Activated CD4-positive, alpha-beta T cell treated with anti-CD3 and anti-CD28 coated beads, Interleukin-2, amount 10 ng/mL, durations not matched to agents 24 days and 14 days (primary cell): ENCODE measurements around the gene DHX35. TPM values are rescaled to one million over a fixed set of nuclear protein-coding genes. Genes with fewer than 3 reads are reported as not detected.

Experiments
- DNase-seq: peaks from one replicate; pipeline ENCODE4 v3.0.0; 2022
- H3K27ac Mint-ChIP-seq: one replicate; pipeline ENCODE4 v1.8.0; 2022; ENCODE audit warnings: mild to moderate bottlenecking, mixed read lengths
- H3K27me3 Mint-ChIP-seq: one replicate; pipeline ENCODE4 v1.8.0; 2022; ENCODE audit warnings: mixed read lengths
- H3K36me3 Mint-ChIP-seq: one replicate; pipeline ENCODE4 v1.8.0; 2022; ENCODE audit warnings: low read depth, mild to moderate bottlenecking, mixed read lengths
- H3K4me1 Mint-ChIP-seq: one replicate; pipeline ENCODE4 v1.8.0; 2021; ENCODE audit warnings: mixed read lengths
- H3K4me3 Mint-ChIP-seq: one replicate; pipeline ENCODE4 v1.8.0; 2022; ENCODE audit warnings: mild to moderate bottlenecking, moderate library complexity, mixed read lengths
- H3K9me3 Mint-ChIP-seq: one replicate; pipeline ENCODE4 v1.8.0; 2021; ENCODE audit warnings: mixed read lengths
- intact Hi-C: fragments of 100-400 bp; cut with micrococcal nuclease; formaldehyde crosslinking; loops from one replicate; pipeline ENCODE4 v1.15.1; 2023
- total RNA-seq: library from RNA; stranded (reverse); gene quantifications from 2 replicates; pipeline ENCODE4 v1.2.3, GENCODE V29; 2022

The DHX35 gene, protein sequence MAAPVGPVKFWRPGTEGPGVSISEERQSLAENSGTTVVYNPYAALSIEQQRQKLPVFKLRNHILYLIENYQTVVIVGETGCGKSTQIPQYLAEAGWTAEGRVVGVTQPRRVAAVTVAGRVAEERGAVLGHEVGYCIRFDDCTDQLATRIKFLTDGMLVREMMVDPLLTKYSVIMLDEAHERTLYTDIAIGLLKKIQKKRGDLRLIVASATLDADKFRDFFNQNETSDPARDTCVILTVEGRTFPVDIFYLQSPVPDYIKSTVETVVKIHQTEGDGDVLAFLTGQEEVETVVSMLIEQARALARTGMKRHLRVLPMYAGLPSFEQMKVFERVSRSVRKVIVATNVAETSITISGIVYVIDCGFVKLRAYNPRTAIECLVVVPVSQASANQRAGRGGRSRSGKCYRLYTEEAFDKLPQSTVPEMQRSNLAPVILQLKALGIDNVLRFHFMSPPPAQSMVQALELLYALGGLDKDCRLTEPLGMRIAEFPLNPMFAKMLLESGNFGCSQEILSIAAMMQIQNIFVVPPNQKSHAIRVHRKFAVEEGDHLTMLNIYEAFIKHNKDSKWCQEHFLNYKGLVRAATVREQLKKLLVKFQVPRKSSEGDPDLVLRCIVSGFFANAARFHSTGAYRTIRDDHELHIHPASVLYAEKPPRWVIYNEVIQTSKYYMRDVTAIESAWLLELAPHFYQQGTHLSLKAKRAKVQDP
- total RNA-seq = 15.9 and 18.3 TPM in 2 replicates

DNA sequence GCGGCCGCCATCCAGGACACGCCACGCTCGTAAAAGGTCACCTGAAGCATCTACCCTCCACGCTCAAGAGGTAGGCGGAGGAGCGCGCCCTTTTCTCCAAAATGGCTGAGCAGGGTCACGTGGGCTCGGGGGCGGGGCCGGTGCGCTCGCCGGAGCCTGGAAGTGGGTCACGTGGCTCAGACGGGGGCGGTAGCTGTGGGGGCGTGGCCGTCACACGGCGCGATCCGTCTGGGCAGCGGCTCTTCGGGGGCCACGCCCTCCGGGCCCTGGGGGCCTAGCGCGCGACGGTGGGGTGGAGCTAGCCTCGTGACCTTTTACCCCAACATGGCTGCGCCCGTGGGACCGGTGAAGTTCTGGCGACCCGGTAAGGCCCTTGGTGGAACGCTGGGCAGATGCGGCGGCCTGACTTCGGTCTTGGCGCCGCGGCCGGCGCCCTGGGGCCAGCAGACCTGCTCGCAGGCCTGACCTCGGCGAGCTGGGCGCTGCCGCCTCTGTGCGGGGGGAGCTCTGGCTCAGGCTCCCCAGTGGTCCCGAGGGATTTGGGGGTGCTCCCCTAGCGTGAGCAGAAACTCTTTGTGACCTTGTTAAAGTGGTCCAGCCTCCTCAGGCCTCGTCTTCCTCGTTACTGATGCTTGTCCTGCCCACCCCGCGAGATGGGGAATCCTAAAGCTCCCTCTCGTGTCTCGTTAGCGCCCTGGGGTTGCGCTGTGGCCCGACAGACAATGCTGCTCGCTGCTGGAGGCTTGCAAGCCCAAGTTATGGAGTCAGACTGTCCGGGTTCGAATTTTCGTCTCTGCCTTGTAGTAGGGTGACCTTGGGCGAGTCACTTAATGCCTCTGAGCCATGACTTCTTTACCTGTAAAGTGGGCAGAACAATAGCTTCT is at the start of gene DHX35:
Gene DHX35 (plus strand): TSS at position 301 of the 884 bp plus-strand sequence. CDS start 24 bp downstream, at position 325.
- H3K27me3 Mint-ChIP-seq = no peaks in the 10 kb centered on the region
- intact Hi-C loops = loop anchor here (1.0 kb wide), 6 partner anchors 35 to 214 kb away; partner anchors contain the start of genes ACTR5 and FAM83D
- DNase-seq = peak; percentile 100
- peak within 1 kb of the TSS; percentile 98 for H3K4me3 Mint-ChIP-seq
- peaks cover 17% of the 10 kb centered on the region for H3K36me3 Mint-ChIP-seq
- H3K9me3 Mint-ChIP-seq = no peaks in the 10 kb centered on the region
- peak within 1 kb of the TSS; percentile 99 for H3K27ac Mint-ChIP-seq
- H3K4me1 Mint-ChIP-seq = peaks cover 23% of the 10 kb centered on the region

DNA sequence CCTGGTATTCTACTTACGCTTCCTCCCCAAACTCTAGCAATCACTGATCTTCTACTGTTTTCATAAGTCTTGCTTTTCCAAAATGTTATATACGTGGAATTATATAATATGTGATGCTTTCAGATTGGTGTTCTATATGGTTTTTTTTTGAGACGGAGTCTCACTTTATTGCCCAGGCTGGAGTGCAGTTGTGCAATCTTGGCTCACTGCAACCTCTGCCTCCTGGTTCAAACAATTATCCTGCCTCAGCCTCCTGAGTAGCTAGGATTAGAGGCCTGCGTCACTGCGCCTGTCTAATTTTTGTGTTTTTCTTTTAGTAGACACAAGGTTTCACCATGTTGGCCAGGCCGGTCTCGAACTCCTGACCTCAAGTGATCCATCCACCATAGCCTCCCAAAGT is 46.8 kb upstream of the DHX35 start:
- intact Hi-C loops = no loop called here
- Mint-ChIP-seq H3K4me1 (peaks cover 2% of the 10 kb centered on the region), H3K4me3 (no peak overlapping the region), H3K36me3 (peaks cover 55% of the 10 kb centered on the region), H3K9me3 (no peaks in the 10 kb centered on the region), H3K27me3 (no peaks in the 10 kb centered on the region), H3K27ac (no peak overlapping the region)
- DNase-seq = no peak

DNA sequence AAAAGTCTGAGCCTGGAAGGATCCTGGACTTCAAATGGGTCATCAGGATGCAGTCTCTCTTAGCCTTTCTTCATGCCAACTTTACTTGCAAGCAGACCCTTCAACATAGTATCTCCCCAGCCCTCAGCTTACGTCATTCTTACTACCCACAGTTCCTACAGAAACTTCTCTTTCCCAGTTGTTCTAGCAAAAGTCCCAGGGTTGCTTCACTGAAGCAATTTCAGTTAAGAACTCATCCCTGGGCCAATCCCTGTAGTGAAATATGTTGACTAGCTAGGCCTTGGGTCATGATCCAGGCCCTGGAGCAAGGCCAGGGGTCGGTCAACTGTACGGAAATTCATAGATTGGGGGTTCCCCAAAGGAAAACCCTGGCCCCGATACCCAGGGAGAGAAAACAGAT is 44.5 kb upstream of the DHX35 start:
- no peaks in the 10 kb centered on the region for H3K27me3 Mint-ChIP-seq
- no peak overlapping the region for H3K4me3 Mint-ChIP-seq
- peaks cover 60% of the 10 kb centered on the region for H3K36me3 Mint-ChIP-seq
- DNase-seq = no peak
- peaks cover 2% of the 10 kb centered on the region for H3K4me1 Mint-ChIP-seq
- intact Hi-C loops = no loop called here
- H3K9me3 Mint-ChIP-seq = no peaks in the 10 kb centered on the region
- H3K27ac Mint-ChIP-seq = no peak overlapping the region

DNA sequence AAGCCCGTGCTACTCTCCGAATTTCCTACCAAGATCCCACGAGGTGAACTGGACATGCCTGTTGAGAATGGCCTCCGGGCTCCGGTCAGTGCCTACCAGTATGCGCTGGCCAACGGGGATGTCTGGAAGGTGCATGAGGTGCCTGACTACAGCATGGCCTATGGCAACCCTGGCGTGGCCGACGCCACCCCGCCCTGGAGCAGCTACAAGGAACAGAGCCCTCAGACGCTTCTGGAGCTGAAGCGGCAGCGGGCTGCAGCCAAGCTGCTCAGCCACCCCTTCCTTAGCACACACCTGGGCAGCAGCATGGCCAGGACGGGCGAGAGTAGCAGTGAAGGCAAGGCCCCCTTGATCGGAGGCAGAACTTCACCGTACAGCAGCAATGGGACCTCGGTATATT is 44.0 kb upstream of the DHX35 start:
- Mint-ChIP-seq H3K27ac (no peak overlapping the region), H3K4me3 (no peak overlapping the region), H3K4me1 (peaks cover 2% of the 10 kb centered on the region), H3K36me3 (peaks cover 61% of the 10 kb centered on the region), H3K9me3 (no peaks in the 10 kb centered on the region), H3K27me3 (no peaks in the 10 kb centered on the region)
- intact Hi-C loops = no loop called here
- no peak for DNase-seq

DNA sequence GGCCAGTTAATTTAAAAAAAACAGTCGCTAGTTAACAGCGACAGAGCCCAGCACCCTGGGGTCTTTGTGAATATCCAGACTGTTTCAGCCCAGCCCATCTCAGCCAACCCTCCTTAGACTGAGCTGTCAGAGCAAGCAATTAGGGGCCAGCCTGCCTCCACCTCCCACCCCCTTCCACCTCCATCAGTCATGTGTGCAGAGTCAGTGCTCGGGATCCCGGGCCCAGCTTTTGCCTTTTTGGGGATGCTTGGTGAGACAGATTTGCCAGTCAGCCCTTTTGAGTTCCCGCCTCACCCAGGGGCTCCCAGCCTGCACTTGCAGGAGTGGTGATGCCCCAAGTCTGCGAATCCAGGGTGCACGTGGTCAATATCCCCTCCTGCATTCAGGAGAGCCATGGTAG is 42.5 kb upstream of the DHX35 start:
- intact Hi-C loops = no loop called here
- H3K9me3 Mint-ChIP-seq = no peaks in the 10 kb centered on the region
- no peak for DNase-seq
- H3K4me3 Mint-ChIP-seq = no peak overlapping the region
- no peaks in the 10 kb centered on the region for H3K27me3 Mint-ChIP-seq
- no peak overlapping the region for H3K27ac Mint-ChIP-seq
- peaks cover 2% of the 10 kb centered on the region for H3K4me1 Mint-ChIP-seq
- H3K36me3 Mint-ChIP-seq = peaks cover 52% of the 10 kb centered on the region

DNA sequence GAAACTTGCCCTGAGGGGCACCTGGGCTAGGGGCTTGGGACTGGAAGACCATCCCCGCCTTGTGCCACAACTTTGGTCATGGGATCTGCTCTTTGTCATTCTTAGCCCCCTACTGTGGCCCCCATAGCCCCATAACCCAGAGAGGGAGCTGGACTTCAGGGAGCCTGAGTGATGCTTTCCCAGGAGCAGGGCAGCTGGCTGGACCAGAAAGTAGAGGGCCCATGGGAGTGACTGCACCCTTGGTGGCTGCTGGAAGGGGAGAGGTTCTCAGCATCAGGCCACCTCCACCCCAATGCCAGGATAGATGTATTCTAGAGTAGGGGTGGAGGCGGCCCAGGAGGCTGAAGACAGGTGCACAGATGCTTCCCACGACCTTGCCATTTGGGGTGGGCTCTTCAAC is 41.7 kb upstream of the DHX35 start:
- H3K36me3 Mint-ChIP-seq = peaks cover 52% of the 10 kb centered on the region
- intact Hi-C loops = no loop called here
- H3K27me3 Mint-ChIP-seq = no peaks in the 10 kb centered on the region
- H3K4me1 Mint-ChIP-seq = peaks cover 5% of the 10 kb centered on the region
- no peak overlapping the region for H3K27ac Mint-ChIP-seq
- no peak for DNase-seq
- H3K9me3 Mint-ChIP-seq = no peaks in the 10 kb centered on the region
- H3K4me3 Mint-ChIP-seq = no peak overlapping the region

DNA sequence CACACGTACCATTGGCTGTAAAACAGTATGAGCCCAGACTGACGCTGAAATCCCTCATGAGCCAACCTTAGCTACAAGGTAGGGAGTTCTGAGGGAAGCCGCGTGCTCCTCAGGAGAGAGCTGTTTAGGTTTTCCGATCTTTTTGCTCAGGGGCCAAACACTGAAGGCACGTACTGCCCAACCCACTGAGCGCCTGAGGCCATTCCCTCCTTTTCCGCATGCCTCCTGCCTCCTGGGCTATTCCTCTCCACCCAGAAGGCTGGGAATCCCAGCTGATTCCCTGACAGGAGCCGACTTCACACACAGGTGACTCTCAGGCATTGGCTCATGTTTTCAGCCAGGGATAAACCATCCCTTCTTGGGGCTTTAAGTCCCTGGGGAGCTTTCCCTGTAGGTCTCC is 41.3 kb upstream of the DHX35 start:
- DNase-seq = no peak
- H3K27ac Mint-ChIP-seq = no peak overlapping the region
- intact Hi-C loops = no loop called here
- peaks cover 48% of the 10 kb centered on the region for H3K36me3 Mint-ChIP-seq
- H3K4me3 Mint-ChIP-seq = no peak overlapping the region
- H3K4me1 Mint-ChIP-seq = peaks cover 8% of the 10 kb centered on the region
- H3K27me3 Mint-ChIP-seq = no peaks in the 10 kb centered on the region
- H3K9me3 Mint-ChIP-seq = no peaks in the 10 kb centered on the region

DNA sequence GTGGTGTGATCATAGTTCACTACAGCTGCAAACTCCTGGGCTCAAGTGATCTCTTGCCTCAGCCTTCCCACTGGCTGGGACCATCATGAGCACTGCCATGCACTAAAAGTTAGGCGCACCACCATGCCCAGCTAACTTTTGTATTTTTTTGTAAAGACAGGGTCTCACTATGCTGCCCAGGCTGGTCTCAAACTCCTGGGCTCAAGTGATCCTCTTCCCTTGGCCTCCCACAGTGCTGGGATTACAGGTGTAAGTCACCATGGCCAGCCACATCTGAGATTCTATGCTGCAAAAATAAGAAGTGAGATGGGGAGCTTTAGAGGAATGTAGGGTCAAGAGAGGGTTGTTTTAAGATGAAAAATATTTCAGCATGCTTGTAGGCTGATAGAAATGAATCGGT is 37.4 kb upstream of the DHX35 start:
- Mint-ChIP-seq H3K9me3 (no peaks in the 10 kb centered on the region), H3K4me1 (peaks cover 21% of the 10 kb centered on the region), H3K27ac (peak overlapping the region; percentile 4), H3K36me3 (peaks cover 35% of the 10 kb centered on the region), H3K4me3 (no peak overlapping the region), H3K27me3 (no peaks in the 10 kb centered on the region)
- no peak for DNase-seq
- intact Hi-C loops = loop anchor here (5.0 kb wide), 1 partner anchor 73 kb away; no protein-coding TSS in a partner anchor

DNA sequence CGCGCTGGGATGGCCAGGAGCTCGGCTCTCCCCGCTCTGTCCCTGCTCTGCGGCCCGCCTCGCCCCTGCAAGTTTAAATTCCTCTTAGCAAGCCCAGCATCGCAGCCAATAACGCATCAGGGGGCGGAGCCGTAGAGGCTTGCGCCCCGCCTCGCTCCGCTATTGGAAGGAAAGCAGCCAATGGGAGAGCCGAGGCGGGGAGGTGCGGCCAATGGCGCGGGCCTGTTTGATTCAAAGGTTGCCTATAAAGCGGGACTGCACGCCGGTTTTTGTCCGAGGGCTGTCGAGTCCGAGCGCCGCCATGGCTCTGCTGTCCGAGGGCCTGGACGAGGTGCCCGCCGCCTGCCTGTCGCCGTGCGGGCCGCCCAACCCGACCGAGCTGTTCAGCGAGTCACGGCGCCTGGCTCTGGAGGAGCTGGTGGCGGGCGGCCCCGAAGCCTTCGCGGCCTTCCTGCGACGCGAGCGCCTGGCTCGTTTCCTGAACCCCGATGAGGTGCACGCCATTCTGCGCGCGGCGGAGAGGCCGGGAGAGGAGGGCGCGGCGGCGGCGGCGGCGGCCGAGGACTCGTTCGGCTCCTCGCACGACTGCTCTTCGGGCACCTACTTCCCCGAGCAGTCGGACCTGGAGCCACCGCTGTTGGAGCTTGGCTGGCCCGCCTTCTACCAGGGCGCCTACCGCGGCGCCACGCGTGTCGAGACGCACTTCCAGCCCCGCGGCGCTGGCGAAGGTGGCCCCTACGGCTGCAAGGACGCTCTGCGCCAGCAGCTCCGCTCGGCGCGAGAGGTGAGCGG is 35.8 kb upstream of the DHX35 start, which contains the start of gene FAM83D:
Gene FAM83D (plus strand): TSS at position 276 of the 792 bp plus-strand sequence. CDS start 26 bp downstream, at position 302.
- H3K27me3 Mint-ChIP-seq = no peaks in the 10 kb centered on the region
- peak within 1 kb of the TSS; percentile 77 for H3K27ac Mint-ChIP-seq
- intact Hi-C loops = loop anchor here (1.0 to 5.0 kb wide), 4 partner anchors 36 to 155 kb away; partner anchors contain the start of gene DHX35
- peaks cover 27% of the 10 kb centered on the region for H3K36me3 Mint-ChIP-seq
- peak within 1 kb of the TSS; percentile 79 for H3K4me3 Mint-ChIP-seq
- H3K9me3 Mint-ChIP-seq = no peaks in the 10 kb centered on the region
- peak; percentile 99 for DNase-seq
- H3K4me1 Mint-ChIP-seq = peaks cover 32% of the 10 kb centered on the region

DNA sequence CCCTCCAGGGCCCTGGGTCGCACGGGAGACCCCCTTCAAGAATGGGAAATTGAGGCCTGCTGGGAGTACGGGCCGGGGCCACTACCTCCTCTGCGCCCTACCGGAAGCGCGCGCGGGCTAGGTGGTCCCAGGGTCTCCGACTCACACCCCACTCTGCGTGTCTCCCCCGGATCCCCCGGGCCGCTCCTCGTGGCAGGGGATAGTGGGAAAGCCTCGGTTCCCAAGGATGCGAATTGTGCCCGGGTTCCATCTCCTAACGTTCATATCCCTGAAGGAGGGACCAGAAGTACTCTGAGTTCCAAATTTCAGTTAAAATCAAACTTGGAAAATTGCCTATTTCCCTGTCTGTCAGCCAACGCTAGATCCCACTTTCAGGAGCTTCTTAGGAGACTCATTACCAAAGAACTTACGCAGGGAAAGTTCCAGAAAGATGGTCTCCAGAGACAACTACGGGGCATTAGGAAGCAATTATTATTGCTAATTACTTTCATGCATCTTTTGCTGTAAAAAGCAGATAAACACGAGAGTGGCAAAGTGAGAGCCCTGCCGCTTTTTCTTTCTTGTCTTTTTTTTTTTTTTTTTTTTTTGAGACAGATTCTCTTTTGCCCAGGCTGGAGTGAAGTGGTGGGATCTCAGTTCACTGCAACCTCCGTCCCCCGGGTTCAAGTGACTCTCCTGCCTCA is 35.1 kb upstream of the DHX35 start:
- no peak for DNase-seq
- Mint-ChIP-seq H3K27me3 (no peaks in the 10 kb centered on the region), H3K4me1 (peaks cover 33% of the 10 kb centered on the region), H3K36me3 (peaks cover 26% of the 10 kb centered on the region), H3K27ac (peak overlapping the region; percentile 77), H3K9me3 (no peaks in the 10 kb centered on the region), H3K4me3 (peak overlapping the region; percentile 79)
- intact Hi-C loops = loop anchor here (1.0 to 5.0 kb wide), 4 partner anchors 35 to 154 kb away; partner anchors contain the start of gene DHX35

DNA sequence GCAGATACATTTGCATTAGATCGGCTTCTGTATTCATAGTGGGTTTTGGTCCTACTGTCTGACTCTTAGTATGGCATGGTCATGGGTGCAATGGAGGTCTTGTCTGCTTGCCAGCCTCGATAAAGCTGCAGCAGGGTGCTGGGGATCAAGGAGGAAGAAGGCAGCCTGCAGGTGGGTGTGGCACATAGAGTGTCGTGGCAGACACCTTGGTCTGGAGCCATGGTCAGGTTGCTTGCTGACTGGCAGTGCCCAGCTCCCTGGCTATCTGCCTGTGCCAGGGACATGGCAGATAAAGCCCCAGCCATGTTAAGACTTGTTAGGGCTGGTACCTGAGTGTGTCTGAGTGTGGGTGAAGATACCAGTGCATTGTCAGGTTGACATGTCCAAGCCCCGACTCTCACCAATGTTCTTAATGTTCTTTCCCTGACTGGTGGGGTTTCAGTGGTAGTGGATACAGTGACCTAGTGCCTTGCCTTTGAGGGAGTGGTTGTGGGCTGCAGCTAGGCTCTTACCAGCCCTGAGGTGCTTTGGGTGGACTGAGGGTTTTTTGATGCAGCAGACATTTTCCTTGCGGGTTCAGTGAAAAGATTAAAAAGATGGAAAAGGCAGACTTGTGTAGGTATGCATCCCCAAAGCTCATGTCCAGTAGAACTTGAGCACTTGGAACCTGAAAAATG is 34.1 kb upstream of the DHX35 start:
- peaks cover 17% of the 10 kb centered on the region for H3K36me3 Mint-ChIP-seq
- H3K27ac Mint-ChIP-seq = peak overlapping the region; percentile 64
- peaks cover 38% of the 10 kb centered on the region for H3K4me1 Mint-ChIP-seq
- H3K27me3 Mint-ChIP-seq = no peaks in the 10 kb centered on the region
- intact Hi-C loops = loop anchor here (5.0 kb wide), 1 partner anchor 69 kb away; no protein-coding TSS in a partner anchor
- H3K9me3 Mint-ChIP-seq = no peaks in the 10 kb centered on the region
- peak overlapping the region; percentile 79 for H3K4me3 Mint-ChIP-seq
- DNase-seq = peak; percentile 69

DNA sequence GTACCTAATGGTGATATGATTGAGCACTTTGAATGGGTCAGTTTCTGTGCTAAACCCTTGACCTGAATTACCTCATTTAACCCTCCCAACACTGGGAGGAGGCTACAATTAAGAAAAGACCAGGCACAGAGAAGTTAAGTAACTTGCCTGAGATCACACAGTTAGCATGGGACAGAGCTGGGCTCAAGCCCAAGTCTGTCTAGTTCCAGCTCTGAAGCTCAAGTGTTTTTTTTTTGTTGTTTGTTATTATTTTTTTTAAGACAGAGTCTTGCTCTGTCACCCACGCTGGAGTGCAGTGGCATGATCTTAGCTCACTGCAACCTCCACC is 31.9 kb upstream of the DHX35 start:
- Mint-ChIP-seq H3K9me3 (no peaks in the 10 kb centered on the region), H3K27me3 (no peaks in the 10 kb centered on the region), H3K4me3 (peak overlapping the region; percentile 32), H3K27ac (peak overlapping the region; percentile 0), H3K36me3 (peaks cover 13% of the 10 kb centered on the region), H3K4me1 (peaks cover 40% of the 10 kb centered on the region)
- intact Hi-C loops = no loop called here
- DNase-seq = no peak
